ENCODE measurements around the gene NQO2. TPM values are rescaled to one million over a fixed set of nuclear protein-coding genes. Genes with fewer than 3 reads are reported as not detected.

Gene NQO2
- polyA plus RNA-seq, 1 donor from 2014 or later: 33.2 TPM

DNA sequence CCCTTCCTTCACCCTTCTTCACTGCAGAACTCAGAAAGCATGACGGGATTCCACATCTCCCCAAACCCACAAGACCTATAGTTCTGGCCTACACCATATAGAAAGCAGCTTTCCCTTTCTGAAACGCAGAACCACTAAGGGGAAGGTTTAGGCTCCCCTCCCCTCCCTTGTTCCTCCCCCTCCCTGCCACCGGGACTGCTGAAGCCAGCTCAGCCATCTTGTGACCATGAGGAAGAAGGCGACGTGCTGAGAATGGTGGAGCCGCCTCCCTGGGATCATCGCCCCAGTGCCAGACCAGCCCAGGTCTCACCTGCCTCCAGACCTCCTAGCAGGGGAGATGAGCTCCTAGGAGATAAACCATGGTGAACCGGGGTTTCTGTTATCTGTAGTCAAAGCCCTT, 48.0 kb upstream of the NQO2 start:
- Histone ChIP-seq H3K36me3 (ENCODE audit: insufficient read depth, low read length) (no peaks in the 10 kb centered on the region), H3K4me2 (ENCODE audit: low read length) (no peak overlapping the region), H3K9me2 (ENCODE audit: insufficient read depth, low read length) (no peaks in the 10 kb centered on the region), H3K9ac (ENCODE audit: low read length) (no peak overlapping the region), H4K20me1 (ENCODE audit: insufficient read depth) (no peaks in the 10 kb centered on the region), H3K27me3 (ENCODE audit: insufficient read depth, low read depth, low read length) (no peaks in the 10 kb centered on the region), H3K4me3 (ENCODE audit: low read length) (no peak overlapping the region), H3K79me2 (replicated peaks; ENCODE audit: insufficient read depth, low read length) (no peaks in the 10 kb centered on the region), H2AFZ (ENCODE audit: low read depth, low read length) (no peak overlapping the region), H3K27ac (ENCODE audit: low read length) (no peak overlapping the region), H3K9me3 (ENCODE audit: low read length) (no peaks in the 10 kb centered on the region), H3F3A (ENCODE audit: insufficient read depth, low read length, poor library complexity, severe bottlenecking) (no peaks in the 10 kb centered on the region)
- TF ChIP-seq EP300 (conservative IDR thresholded peaks at IDR 0.05; ENCODE audit: poor library complexity, severe bottlenecking): no peak
- TF ChIP-seq SMC3 (conservative IDR thresholded peaks at IDR 0.05; ENCODE audit: poor library complexity): no peak
- TF ChIP-seq EZH2 (IDR thresholded peaks at IDR 0.05; ENCODE audit: borderline replicate concordance, insufficient read depth, low read length, poor library complexity, severe bottlenecking): no peak
- TF ChIP-seq REST (IDR thresholded peaks at IDR 0.05; ENCODE audit: borderline replicate concordance): no peak
- TF ChIP-seq RAD21 (conservative IDR thresholded peaks at IDR 0.05): no peak
- TF ChIP-seq POLR2AphosphoS5 (IDR thresholded peaks at IDR 0.05): no peak
- no peak for TF ChIP-seq TAF1 (IDR thresholded peaks at IDR 0.05; ENCODE audit: low read depth)
- TF ChIP-seq, protein P1, sequence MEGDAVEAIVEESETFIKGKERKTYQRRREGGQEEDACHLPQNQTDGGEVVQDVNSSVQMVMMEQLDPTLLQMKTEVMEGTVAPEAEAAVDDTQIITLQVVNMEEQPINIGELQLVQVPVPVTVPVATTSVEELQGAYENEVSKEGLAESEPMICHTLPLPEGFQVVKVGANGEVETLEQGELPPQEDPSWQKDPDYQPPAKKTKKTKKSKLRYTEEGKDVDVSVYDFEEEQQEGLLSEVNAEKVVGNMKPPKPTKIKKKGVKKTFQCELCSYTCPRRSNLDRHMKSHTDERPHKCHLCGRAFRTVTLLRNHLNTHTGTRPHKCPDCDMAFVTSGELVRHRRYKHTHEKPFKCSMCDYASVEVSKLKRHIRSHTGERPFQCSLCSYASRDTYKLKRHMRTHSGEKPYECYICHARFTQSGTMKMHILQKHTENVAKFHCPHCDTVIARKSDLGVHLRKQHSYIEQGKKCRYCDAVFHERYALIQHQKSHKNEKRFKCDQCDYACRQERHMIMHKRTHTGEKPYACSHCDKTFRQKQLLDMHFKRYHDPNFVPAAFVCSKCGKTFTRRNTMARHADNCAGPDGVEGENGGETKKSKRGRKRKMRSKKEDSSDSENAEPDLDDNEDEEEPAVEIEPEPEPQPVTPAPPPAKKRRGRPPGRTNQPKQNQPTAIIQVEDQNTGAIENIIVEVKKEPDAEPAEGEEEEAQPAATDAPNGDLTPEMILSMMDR (IDR thresholded peaks at IDR 0.05; ENCODE audit: poor library complexity, severe bottlenecking): no peak
- no peak for TF ChIP-seq MXI1 (conservative IDR thresholded peaks at IDR 0.05; ENCODE audit: poor library complexity, severe bottlenecking)

GRCh38 chr6:2952557-2953095, 47.1 kb upstream of the NQO2 start:
- TF ChIP-seq TAF1 (IDR thresholded peaks at IDR 0.05; ENCODE audit: low read depth) (no peak), SMC3 (conservative IDR thresholded peaks at IDR 0.05; ENCODE audit: poor library complexity) (peak; percentile 18), RAD21 (conservative IDR thresholded peaks at IDR 0.05) (no peak), REST (IDR thresholded peaks at IDR 0.05; ENCODE audit: borderline replicate concordance) (no peak), MXI1 (conservative IDR thresholded peaks at IDR 0.05; ENCODE audit: poor library complexity, severe bottlenecking) (no peak), EZH2 (IDR thresholded peaks at IDR 0.05; ENCODE audit: borderline replicate concordance, insufficient read depth, low read length, poor library complexity, severe bottlenecking) (no peak), EP300 (conservative IDR thresholded peaks at IDR 0.05; ENCODE audit: poor library complexity, severe bottlenecking) (no peak), POLR2AphosphoS5 (IDR thresholded peaks at IDR 0.05) (no peak)
- TF ChIP-seq, protein P1 (IDR thresholded peaks at IDR 0.05; ENCODE audit: poor library complexity, severe bottlenecking): peak; percentile 67
- Histone ChIP-seq H3K27me3 (ENCODE audit: insufficient read depth, low read depth, low read length) (no peaks in the 10 kb centered on the region), H3K9me2 (ENCODE audit: insufficient read depth, low read length) (no peaks in the 10 kb centered on the region), H4K20me1 (ENCODE audit: insufficient read depth) (no peaks in the 10 kb centered on the region), H3K27ac (ENCODE audit: low read length) (no peak overlapping the region), H3K9ac (ENCODE audit: low read length) (no peak overlapping the region), H3K36me3 (ENCODE audit: insufficient read depth, low read length) (no peaks in the 10 kb centered on the region), H3K4me3 (ENCODE audit: low read length) (no peak overlapping the region), H3F3A (ENCODE audit: insufficient read depth, low read length, poor library complexity, severe bottlenecking) (no peaks in the 10 kb centered on the region), H3K9me3 (ENCODE audit: low read length) (no peaks in the 10 kb centered on the region), H3K4me2 (ENCODE audit: low read length) (no peak overlapping the region), H3K79me2 (replicated peaks; ENCODE audit: insufficient read depth, low read length) (no peaks in the 10 kb centered on the region), H2AFZ (ENCODE audit: low read depth, low read length) (no peak overlapping the region)

Data from neural cell (in vitro differentiated cells).